OCI-LY3 (cell line): ENCODE data around the gene TAS2R20.

Experiments used
- EZH2phosphoT487 ChIP-seq: fragments of 200-600 bp; shearing (Covaris generic); IDR thresholded peaks from 2 replicates; pipeline ENCODE4 v1.6.1; 2018; ENCODE audit warnings: antibody characterized with exemption, mixed run types, low read depth
- TF ChIP-seq, protein P1 (sequence below): fragments of 200-600, 300-600 bp; sonication (generic); IDR thresholded peaks from 2 replicates; pipeline ENCODE4 v1.5.1; 2014; ENCODE audit warnings: antibody characterized with exemption, low read length, low read depth

- TF ChIP-seq, protein P1, sequence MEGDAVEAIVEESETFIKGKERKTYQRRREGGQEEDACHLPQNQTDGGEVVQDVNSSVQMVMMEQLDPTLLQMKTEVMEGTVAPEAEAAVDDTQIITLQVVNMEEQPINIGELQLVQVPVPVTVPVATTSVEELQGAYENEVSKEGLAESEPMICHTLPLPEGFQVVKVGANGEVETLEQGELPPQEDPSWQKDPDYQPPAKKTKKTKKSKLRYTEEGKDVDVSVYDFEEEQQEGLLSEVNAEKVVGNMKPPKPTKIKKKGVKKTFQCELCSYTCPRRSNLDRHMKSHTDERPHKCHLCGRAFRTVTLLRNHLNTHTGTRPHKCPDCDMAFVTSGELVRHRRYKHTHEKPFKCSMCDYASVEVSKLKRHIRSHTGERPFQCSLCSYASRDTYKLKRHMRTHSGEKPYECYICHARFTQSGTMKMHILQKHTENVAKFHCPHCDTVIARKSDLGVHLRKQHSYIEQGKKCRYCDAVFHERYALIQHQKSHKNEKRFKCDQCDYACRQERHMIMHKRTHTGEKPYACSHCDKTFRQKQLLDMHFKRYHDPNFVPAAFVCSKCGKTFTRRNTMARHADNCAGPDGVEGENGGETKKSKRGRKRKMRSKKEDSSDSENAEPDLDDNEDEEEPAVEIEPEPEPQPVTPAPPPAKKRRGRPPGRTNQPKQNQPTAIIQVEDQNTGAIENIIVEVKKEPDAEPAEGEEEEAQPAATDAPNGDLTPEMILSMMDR: no peak
- no peak for TF ChIP-seq EZH2phosphoT487
Observed at GRCh38 chr12:11023387-11023786, 25.3 kb upstream of the TAS2R20 start.
